C4-2B (cell line): ENCODE measurements around the gene HCN1.

Experiments used
- CTCF ChIP-seq: fragments of 450-650 bp; conservative IDR thresholded peaks from 2 replicates; pipeline ENCODE4 v1.5.1; 2017; ENCODE audit warnings: mild to moderate bottlenecking
- ZFX ChIP-seq: fragments of 450-650 bp; IDR thresholded peaks from 2 replicates; pipeline ENCODE4 v1.6.1; 2017

DNA sequence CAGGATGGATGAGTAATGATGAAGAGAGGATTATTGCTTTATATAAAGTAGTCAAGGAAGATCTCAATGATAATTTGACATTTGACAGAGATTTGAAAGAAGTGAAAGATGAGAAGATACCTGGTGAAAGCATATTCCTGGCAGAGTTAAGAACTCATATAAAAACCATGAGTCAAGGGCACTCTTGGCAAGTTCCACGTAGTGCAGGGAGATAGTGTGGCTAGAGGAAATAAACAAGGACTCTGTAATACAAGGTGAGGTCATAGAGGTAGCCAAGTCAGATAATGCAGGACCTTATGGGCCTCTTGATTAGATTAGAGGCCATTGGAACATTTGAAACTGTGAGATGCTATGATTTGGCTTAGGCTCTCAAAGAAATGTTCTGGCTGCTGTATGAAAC is 72.3 kb downstream of the HCN1 start:
- TF ChIP-seq CTCF (no peak), ZFX (no peak)
